ENCODE results near the gene GMDS.

GMDS gene

DNA sequence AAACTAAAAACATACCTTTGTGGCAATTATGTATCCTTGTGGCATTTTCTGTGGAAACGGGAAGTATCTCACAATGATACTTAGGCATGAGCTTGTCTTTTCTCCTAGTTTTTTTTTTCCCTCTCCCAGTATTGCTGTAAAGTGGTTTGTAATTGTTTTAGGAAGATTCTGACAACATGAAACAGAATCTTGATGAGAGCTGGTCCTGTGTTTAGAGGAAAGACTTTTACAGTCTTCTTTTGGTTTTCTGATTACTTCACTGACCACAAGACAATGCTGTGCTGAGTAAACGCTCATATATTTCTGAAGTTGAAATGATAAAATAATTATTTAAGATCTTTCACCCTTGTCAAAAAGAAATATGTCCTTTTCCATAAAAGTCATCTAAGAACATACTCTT, 434.5 kb downstream of the GMDS start:
- Histone ChIP-seq H3K27me3 (ENCODE audit: control insufficient read depth in 1 of 2, insufficient read depth in 2 of 2, low read length in 2 of 2) (no peaks in the 10 kb centered on the region), H3K27ac (ENCODE audit: low read length) (no peak overlapping the region), H3K9ac (ENCODE audit: low read length in 2 of 2) (no peak overlapping the region)

DNA sequence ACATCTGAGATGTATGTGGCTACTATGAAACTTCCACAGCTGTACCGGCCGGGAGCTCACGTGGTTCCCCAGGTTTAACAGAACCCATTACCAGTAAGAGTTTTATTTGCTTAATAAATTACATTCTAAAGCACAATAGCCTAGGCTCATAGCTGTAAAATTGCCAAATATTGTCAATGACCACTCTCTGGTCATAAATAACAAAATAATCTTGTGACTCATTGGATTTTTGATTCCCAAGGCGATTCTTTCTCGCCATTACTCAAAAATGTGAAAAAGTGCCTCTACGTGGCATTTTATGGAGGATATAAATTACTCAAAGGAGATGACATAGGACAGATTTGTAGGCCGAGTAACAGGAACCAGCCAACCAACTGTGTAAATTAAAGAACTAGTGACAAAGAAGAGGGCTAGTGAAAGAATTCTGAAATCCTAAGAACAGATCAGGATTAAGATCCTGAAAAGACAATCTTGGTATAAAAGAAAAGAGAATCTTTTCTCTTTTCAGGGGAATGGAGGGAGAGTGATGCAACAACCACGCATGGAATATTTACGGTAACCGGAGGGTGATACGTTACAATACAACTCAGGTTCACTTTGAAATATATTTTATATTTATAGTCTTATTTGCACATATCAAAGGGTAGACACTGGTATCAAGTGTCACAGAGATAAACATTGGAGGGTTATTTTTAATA, 436.0 kb downstream of the GMDS start:
- H3K27ac ChIP-seq (ENCODE audit: low read length): no peak overlapping the region
- no peaks in the 10 kb centered on the region for H3K9me3 ChIP-seq (ENCODE audit: control insufficient read depth in 2 of 2, low read length in 2 of 2)
- H3K27me3 ChIP-seq (ENCODE audit: control insufficient read depth in 1 of 2, insufficient read depth in 2 of 2, low read length in 2 of 2): no peaks in the 10 kb centered on the region
- no peak overlapping the region for H3K9ac ChIP-seq (ENCODE audit: low read length in 2 of 2)
- H3K4me3 ChIP-seq (ENCODE audit: low read length in 2 of 2): no peak overlapping the region
- H3K4me1 ChIP-seq (ENCODE audit: control insufficient read depth, insufficient read depth, low read length): no peaks in the 10 kb centered on the region
- no peaks in the 10 kb centered on the region for H3K36me3 ChIP-seq (ENCODE audit: control insufficient read depth in 2 of 2, insufficient read depth in 2 of 2, low read length in 2 of 2)

More for the DNA sequence above, 434.5 kb downstream of the GMDS start:
- Histone ChIP-seq H3K9me3 (ENCODE audit: control insufficient read depth in 2 of 2, low read length in 2 of 2) (no peaks in the 10 kb centered on the region), H3K36me3 (ENCODE audit: control insufficient read depth in 2 of 2, insufficient read depth in 2 of 2, low read length in 2 of 2) (no peaks in the 10 kb centered on the region), H3K4me1 (ENCODE audit: control insufficient read depth, insufficient read depth, low read length) (no peaks in the 10 kb centered on the region), H3K4me3 (ENCODE audit: low read length in 2 of 2) (no peak overlapping the region)

DNA sequence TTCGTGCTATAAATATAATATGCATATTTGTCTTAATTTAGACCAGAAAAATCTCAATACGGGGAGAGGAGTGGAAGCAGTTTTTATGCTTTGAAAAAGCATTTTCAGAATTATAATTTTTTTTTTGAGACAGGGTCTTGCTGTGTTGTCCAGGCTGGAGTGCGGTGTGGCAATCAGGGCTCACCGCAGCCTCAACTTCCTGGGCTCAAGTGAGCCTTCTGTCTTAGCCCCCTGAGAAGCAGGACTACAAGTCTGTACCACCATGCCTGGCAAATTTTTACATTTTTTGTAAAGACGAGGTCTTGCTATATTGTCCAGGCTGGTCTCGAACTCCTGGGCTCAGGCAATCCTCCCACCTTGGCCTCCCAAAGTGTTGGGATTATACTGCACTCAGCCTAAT, 438.5 kb downstream of the GMDS start:
- no peak overlapping the region for H3K9ac ChIP-seq (ENCODE audit: low read length in 2 of 2)
- no peaks in the 10 kb centered on the region for H3K27me3 ChIP-seq (ENCODE audit: control insufficient read depth in 1 of 2, insufficient read depth in 2 of 2, low read length in 2 of 2)
- H3K36me3 ChIP-seq (ENCODE audit: control insufficient read depth in 2 of 2, insufficient read depth in 2 of 2, low read length in 2 of 2): no peaks in the 10 kb centered on the region
- no peak overlapping the region for H3K4me3 ChIP-seq (ENCODE audit: low read length in 2 of 2)
- no peak overlapping the region for H3K27ac ChIP-seq (ENCODE audit: low read length)
- H3K4me1 ChIP-seq (ENCODE audit: control insufficient read depth, insufficient read depth, low read length): no peaks in the 10 kb centered on the region
- no peaks in the 10 kb centered on the region for H3K9me3 ChIP-seq (ENCODE audit: control insufficient read depth in 2 of 2, low read length in 2 of 2)

DNA sequence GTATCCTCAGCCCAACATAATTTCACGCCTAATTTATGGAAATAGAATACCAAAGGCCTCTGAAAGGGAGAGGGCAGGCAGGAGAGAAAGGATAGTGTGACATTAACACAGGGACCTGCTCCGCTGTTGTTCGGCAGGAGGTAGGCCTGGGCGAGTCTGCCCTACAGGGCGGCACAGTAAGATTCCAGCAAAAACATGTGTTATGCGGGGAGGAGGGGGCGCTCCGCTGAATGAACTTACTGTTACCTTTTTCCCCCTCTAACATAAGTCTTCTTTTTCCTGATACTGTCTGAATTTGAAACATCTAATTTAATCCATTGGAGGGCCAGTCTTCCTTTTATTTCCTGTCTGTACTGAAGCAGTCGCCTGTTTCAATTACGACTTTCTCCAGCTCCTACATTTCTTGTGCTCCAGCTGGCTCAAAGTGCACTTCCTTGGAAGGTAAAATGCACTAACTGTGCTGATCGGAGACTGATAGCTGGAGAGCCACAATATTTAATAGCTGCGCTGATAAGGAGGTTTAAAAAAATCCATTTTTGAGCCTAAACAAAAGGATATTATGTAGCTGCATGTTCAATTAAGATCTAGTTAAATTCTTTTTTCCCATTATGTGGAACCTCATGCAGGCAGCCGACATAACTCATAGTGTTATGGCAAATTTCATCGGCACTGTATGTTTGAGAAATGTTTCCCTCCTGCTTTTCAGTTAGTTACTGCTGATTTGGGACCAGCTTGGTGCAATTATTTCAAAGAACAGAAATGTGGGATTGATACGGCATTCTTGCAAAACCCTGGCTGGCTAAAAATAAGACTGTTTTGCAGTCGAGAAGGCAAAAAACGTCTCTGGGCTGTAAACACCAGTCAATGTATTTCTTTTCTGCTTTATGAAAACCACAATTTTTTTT, 442.7 kb downstream of the GMDS start:
- Histone ChIP-seq H3K27me3 (ENCODE audit: control insufficient read depth in 1 of 2, insufficient read depth in 2 of 2, low read length in 2 of 2) (no peaks in the 10 kb centered on the region), H3K9me3 (ENCODE audit: control insufficient read depth in 2 of 2, low read length in 2 of 2) (no peaks in the 10 kb centered on the region), H3K36me3 (ENCODE audit: control insufficient read depth in 2 of 2, insufficient read depth in 2 of 2, low read length in 2 of 2) (no peaks in the 10 kb centered on the region), H3K4me3 (ENCODE audit: low read length in 2 of 2) (no peak overlapping the region), H3K9ac (ENCODE audit: low read length in 2 of 2) (no peak overlapping the region), H3K4me1 (ENCODE audit: control insufficient read depth, insufficient read depth, low read length) (no peaks in the 10 kb centered on the region), H3K27ac (ENCODE audit: low read length) (no peak overlapping the region)

DNA sequence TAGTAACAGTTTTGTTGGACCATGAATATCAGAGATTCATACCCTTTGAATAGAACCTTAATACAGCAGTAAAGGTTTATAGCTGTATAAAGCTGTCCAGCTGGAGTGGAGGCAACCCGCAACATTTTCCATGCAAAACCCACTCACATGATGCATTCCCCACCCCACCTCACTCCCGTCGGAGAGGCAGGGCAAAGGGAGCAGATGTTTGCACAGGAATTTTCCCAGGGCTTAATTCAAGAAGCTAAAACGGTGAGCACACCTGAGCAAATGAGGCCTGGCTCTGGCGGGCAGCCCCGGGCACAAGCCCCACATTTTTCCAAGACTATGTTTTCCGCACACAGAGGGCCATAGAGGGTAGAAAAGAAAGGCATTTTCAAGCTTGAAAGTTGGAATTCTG, 444.0 kb downstream of the GMDS start:
- H3K36me3 ChIP-seq (ENCODE audit: control insufficient read depth in 2 of 2, insufficient read depth in 2 of 2, low read length in 2 of 2): no peaks in the 10 kb centered on the region
- no peak overlapping the region for H3K27ac ChIP-seq (ENCODE audit: low read length)
- no peak overlapping the region for H3K9ac ChIP-seq (ENCODE audit: low read length in 2 of 2)
- no peaks in the 10 kb centered on the region for H3K27me3 ChIP-seq (ENCODE audit: control insufficient read depth in 1 of 2, insufficient read depth in 2 of 2, low read length in 2 of 2)
- H3K9me3 ChIP-seq (ENCODE audit: control insufficient read depth in 2 of 2, low read length in 2 of 2): no peaks in the 10 kb centered on the region
- H3K4me3 ChIP-seq (ENCODE audit: low read length in 2 of 2): no peak overlapping the region
- no peaks in the 10 kb centered on the region for H3K4me1 ChIP-seq (ENCODE audit: control insufficient read depth, insufficient read depth, low read length)

DNA sequence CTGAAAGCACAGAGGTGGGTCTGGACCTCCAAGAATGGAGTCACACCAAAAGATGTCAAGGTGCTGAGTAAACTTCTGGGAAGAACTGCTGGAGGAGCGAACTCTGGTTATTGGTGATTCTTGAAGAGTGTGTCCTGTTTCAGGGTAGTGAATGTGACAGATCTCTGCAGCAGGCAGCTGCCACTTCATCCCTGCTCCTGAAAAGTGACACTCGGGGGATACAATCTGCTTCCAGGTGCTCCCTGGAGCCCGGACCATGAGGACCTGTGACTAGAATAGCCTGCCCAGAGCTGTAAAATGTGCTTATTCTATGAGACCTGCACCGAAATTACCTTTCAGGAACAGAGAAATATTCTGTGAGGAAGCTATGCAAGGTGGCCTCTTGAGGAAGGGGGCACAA, 444.6 kb downstream of the GMDS start:
- no peak overlapping the region for H3K27ac ChIP-seq (ENCODE audit: low read length)
- H3K4me1 ChIP-seq (ENCODE audit: control insufficient read depth, insufficient read depth, low read length): no peaks in the 10 kb centered on the region

DNA sequence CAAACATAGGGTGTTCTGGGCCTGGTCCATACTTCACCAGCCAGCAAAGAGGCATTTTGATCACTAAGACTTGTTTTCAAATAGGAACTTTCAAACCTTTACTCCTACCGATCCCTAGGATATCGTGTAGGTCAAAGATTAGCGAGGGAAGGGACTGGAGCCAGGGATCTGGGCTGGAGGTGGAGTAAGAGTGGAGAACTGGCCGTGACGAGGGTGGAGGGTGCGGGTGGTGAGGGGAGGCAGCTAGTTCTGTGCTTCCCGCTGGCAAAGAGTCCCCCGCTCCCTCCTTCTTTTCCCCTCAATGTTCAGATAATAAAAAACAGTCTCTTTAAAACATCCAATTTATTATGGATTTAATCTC, 446.5 kb downstream of the GMDS start:
- Histone ChIP-seq H3K27ac (ENCODE audit: low read length) (no peak overlapping the region), H3K4me3 (ENCODE audit: low read length in 2 of 2) (no peak overlapping the region), H3K36me3 (ENCODE audit: control insufficient read depth in 2 of 2, insufficient read depth in 2 of 2, low read length in 2 of 2) (no peaks in the 10 kb centered on the region)

More for the DNA sequence above, 444.6 kb downstream of the GMDS start:
- no peak overlapping the region for H3K4me3 ChIP-seq (ENCODE audit: low read length in 2 of 2)
- no peaks in the 10 kb centered on the region for H3K36me3 ChIP-seq (ENCODE audit: control insufficient read depth in 2 of 2, insufficient read depth in 2 of 2, low read length in 2 of 2)
- H3K27me3 ChIP-seq (ENCODE audit: control insufficient read depth in 1 of 2, insufficient read depth in 2 of 2, low read length in 2 of 2): no peaks in the 10 kb centered on the region
- H3K9ac ChIP-seq (ENCODE audit: low read length in 2 of 2): no peak overlapping the region
- no peaks in the 10 kb centered on the region for H3K9me3 ChIP-seq (ENCODE audit: control insufficient read depth in 2 of 2, low read length in 2 of 2)

DNA sequence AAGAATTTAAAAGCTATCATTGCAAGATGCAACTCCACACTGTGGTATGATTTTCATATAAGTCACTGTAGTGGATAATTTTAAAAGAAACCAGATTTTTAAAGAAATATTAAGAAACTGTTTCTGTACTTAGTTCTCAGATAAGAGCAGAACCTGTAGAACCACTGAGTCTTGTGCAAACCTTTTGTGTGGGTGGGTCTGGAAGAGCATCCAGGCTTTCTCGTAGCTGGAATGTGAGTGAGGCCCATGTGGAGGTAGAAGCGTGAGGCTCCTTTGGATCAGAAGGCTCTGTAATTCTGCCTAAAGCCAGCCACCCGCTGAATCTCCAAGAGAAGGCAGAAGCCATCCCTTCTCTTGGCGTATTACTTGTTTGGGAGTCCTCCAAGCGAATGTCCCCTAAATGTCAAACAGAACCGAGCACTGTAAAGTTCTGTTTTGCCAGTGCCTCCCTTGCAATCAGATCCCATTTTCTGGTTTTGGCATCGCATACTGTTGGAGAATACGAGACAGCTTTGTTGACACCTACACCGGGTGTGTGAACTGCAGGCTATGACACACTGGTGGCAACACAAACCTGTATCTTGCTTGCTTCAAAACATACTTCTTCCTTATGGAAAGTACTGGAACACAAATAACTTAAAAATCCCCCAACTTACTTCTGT, 447.0 kb downstream of the GMDS start:
- Histone ChIP-seq H3K9me3 (ENCODE audit: control insufficient read depth in 2 of 2, low read length in 2 of 2) (no peaks in the 10 kb centered on the region), H3K27ac (ENCODE audit: low read length) (no peak overlapping the region), H3K4me1 (ENCODE audit: control insufficient read depth, insufficient read depth, low read length) (no peaks in the 10 kb centered on the region), H3K9ac (ENCODE audit: low read length in 2 of 2) (no peak overlapping the region), H3K4me3 (ENCODE audit: low read length in 2 of 2) (no peak overlapping the region), H3K27me3 (ENCODE audit: control insufficient read depth in 1 of 2, insufficient read depth in 2 of 2, low read length in 2 of 2) (no peaks in the 10 kb centered on the region), H3K36me3 (ENCODE audit: control insufficient read depth in 2 of 2, insufficient read depth in 2 of 2, low read length in 2 of 2) (no peaks in the 10 kb centered on the region)

More for the DNA sequence above, 446.5 kb downstream of the GMDS start:
- Histone ChIP-seq H3K9ac (ENCODE audit: low read length in 2 of 2) (no peak overlapping the region), H3K4me1 (ENCODE audit: control insufficient read depth, insufficient read depth, low read length) (no peaks in the 10 kb centered on the region), H3K27me3 (ENCODE audit: control insufficient read depth in 1 of 2, insufficient read depth in 2 of 2, low read length in 2 of 2) (no peaks in the 10 kb centered on the region), H3K9me3 (ENCODE audit: control insufficient read depth in 2 of 2, low read length in 2 of 2) (no peaks in the 10 kb centered on the region)

DNA sequence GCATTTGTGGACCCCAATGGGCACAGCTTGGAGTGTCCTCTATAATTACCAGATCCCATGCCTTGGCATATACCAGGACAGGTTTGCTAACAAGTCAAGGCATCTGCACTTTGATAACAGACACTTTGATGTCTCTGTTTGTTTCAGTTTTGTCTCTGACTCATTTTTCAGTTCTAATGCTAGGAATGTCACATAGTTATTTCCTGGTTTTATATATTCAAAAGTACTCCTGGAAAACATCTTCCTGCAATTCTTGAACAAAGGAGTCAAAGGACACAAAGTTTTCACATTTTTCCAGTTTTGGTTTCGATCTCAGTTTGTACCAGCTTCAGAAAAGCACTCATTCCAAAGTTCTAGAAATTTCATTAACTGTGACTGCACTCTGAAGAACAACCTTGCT, 447.6 kb downstream of the GMDS start:
- H3K27me3 ChIP-seq (ENCODE audit: control insufficient read depth in 1 of 2, insufficient read depth in 2 of 2, low read length in 2 of 2): no peaks in the 10 kb centered on the region

DNA sequence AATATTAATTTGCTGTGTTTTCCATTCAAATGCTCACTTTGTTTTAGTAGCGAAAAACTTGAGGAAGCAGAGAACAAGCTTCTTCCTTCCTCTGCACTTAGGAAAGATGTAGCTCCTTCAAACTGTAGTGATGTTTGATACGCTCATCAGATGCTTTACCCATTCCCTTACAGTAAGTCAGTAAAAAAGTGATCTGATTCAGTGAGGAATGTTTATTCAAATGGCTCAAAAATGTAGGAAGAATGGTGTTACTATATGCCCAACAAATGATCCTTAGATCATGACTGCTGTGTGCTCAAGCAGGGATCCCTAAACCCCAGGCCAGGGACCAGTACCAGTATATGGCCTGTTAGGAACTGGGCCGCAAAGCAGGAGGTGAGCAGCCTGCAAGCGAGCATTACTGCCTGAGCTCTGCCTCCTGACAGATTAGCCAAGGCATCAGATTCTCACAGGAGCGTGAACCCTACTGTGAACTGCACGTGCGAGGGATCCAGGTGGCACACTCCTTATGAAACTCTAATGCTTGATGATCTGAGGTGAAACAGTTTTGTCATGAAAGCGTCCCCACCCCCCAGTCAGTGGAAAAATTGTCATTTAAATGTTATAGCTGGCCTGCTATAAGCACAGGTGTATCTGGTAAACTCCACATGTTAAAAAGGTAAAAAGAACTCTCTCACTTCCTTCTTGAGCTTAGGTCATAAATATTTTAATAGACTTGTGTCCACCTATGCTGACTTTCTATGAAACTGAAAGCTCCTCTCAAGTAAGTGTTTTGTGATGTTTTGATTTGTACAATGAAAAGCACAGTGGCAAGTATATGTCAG, 448.5 kb downstream of the GMDS start:
- Histone ChIP-seq H3K27ac (ENCODE audit: low read length) (no peak overlapping the region), H3K36me3 (ENCODE audit: control insufficient read depth in 2 of 2, insufficient read depth in 2 of 2, low read length in 2 of 2) (no peaks in the 10 kb centered on the region), H3K9ac (ENCODE audit: low read length in 2 of 2) (no peak overlapping the region)

More for the DNA sequence above, 447.6 kb downstream of the GMDS start:
- no peaks in the 10 kb centered on the region for H3K4me1 ChIP-seq (ENCODE audit: control insufficient read depth, insufficient read depth, low read length)
- H3K36me3 ChIP-seq (ENCODE audit: control insufficient read depth in 2 of 2, insufficient read depth in 2 of 2, low read length in 2 of 2): no peaks in the 10 kb centered on the region
- H3K9me3 ChIP-seq (ENCODE audit: control insufficient read depth in 2 of 2, low read length in 2 of 2): no peaks in the 10 kb centered on the region
- no peak overlapping the region for H3K4me3 ChIP-seq (ENCODE audit: low read length in 2 of 2)
- no peak overlapping the region for H3K9ac ChIP-seq (ENCODE audit: low read length in 2 of 2)
- no peak overlapping the region for H3K27ac ChIP-seq (ENCODE audit: low read length)

More for the DNA sequence above, 448.5 kb downstream of the GMDS start:
- Histone ChIP-seq H3K9me3 (ENCODE audit: control insufficient read depth in 2 of 2, low read length in 2 of 2) (no peaks in the 10 kb centered on the region), H3K27me3 (ENCODE audit: control insufficient read depth in 1 of 2, insufficient read depth in 2 of 2, low read length in 2 of 2) (no peaks in the 10 kb centered on the region), H3K4me1 (ENCODE audit: control insufficient read depth, insufficient read depth, low read length) (no peaks in the 10 kb centered on the region), H3K4me3 (ENCODE audit: low read length in 2 of 2) (no peak overlapping the region)
